ENCODE data around the gene ADM2.
"Not testable (repeated sequence)": the region's sequence is repeated elsewhere in the genome, so short reads cannot be mapped to it uniquely, and the experiment has no call there.

ADM2 gene

GRCh38 chr22:50481440-50482106, at the start of gene ADM2:
ADM2 (plus strand) TSS chr22:50481543; CDS start chr22:50481848, 305 bp downstream.
- no peak for DNase-seq

GRCh38 chr22:50432131-50432876, 49.0 kb upstream of the ADM2 start:
- no peak for DNase-seq

DNA sequence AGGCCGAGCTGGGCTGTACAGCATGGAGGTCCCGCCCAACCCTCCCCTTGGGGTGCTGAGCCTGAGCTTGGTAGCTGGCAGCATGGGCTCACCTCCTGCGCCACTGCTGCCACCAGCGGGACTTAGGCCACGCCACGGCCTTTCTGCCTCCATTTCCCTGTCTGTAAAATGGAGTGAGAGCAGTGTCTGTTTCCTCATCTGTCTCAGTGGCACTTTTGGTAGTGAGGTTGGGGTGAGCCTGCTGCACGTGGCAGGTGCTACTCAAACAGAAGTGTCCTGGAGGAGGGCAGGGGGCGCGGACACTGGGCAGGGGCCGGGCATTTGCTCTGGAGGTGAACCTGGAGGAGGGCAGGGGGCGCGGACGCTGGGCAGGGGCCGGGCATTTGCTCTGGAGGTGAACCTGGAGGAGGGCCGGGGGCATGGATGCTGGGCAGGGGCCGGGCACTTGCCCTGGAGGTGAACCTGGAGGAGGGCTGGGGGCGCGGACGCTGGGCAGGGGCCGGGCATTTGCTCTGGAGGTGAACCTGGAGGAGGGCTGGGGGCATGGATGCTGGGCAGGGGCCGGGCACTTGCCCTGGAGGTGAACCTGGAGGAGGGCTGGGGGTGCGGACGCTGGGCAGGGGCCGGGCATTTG, 48.3 kb upstream of the ADM2 start:
- DNase-seq, result not testable (repeated sequence)

DNA sequence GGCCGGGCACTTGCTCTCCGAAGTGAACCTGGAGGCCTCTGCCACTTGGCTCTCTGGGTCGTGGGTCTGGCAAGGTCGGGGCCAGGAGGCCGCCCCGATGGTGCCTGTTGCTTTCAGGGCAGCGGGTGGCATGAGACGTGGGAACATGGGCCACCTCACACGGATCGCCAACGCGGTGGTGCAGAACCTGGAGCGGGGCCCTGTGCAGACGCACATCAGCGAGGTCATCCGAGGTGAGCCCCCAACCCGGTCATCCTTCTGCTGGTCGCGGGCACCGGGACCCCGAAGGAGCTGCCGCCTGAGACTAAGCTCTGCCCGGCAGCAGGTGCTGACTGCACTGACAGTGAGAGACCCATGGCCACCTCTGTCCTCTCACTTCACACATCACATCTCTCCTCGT, 46.5 kb upstream of the ADM2 start:
- no peak for DNase-seq

- no peak for DNase-seq
Observed at GRCh38 chr22:50435291-50436014, 45.9 kb upstream of the ADM2 start.

- DNase-seq, result no peak
Observed at GRCh38 chr22:50436015-50436830, 45.1 kb upstream of the ADM2 start.

- no peak for DNase-seq
Observed at GRCh38 chr22:50436841-50437341, 44.5 kb upstream of the ADM2 start.

DNA sequence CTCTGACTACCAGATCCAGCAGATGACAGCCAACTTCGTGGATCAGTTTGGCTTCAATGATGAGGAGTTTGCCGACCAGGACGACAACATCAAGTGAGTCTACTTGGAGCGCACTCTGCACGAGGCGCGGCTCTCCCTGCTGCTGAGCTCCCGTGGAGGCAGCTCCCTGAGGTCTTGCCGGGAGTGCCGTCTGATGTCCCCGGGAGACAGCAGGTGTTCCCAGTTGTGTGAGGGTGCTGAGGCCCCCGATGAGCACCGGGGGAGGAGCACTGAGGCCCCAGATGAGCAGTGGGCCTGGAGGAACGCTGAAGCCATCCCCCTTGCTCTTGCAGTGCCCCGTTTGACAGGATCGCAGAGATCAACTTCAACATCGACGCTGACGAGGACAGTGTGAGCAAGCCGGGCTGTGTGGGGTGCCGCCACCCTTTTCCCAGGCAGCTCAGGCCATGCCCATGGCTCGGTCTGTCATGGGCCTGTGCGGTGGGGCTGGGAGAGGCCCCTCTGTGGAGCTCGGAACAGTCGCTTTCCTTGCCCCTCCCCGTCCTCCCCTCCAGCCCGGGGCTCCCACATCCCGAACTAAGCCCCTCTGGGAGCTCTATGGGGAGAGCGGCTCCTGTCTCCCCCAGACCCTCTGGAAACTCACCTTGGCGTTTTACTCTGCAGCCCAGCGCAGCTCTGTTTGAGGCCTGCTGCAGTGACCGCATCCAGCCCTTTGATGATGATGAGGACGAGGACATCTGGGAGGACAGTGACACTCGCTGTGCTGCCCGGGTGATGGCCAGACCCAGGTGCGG, 43.6 kb upstream of the ADM2 start:
- DNase-seq, result no peak

DNA sequence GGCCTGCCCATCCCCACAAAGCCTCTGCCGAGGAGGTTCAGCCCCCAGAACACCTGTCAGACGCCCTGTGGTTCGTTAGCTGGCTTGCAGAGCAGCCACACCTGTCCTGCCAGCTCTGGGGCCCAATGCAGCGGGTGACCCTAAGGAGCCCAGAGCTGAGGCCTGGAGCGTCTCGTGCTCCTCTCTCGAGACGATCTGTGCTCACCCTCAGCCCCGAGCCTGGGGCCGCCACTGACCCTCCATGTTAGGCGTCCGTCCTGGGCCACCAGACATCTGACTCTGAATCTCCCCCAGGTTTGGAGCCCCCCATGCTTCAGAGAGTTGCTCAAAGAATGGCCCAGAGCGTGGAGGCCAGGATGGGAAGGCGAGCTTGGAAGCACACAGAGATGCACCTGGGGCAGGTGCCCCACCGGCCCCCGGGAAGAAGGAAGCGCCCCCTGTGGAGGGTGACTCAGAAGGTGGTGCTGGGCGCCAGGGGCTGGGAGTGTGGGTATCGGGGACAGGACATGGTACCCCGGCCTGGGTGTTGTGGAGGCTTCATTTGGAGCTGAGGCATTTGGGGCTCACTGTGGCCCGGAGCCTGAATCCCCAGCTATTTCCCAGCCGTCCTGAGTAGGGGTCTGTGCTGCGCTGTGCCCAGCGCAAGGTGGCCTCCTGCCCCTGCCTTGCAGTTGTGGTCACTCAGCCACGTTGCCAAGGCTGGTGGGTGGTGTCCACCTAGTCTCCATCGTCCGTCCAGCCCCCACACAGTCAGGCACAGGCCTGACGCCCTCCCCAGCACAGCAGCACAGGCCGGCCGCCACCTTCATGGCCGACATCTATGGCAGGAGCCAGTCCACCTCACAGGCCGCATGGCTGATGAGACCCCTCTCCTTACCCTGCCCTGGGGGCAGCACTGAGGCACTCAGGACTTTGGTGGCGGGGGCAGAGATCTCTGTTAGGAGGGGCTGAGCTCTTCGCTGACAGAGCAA, 42.8 kb upstream of the ADM2 start:
- no peak for DNase-seq

- DNase-seq, result no peak
Observed at GRCh38 chr22:50439314-50439870, 42.0 kb upstream of the ADM2 start.

DNA sequence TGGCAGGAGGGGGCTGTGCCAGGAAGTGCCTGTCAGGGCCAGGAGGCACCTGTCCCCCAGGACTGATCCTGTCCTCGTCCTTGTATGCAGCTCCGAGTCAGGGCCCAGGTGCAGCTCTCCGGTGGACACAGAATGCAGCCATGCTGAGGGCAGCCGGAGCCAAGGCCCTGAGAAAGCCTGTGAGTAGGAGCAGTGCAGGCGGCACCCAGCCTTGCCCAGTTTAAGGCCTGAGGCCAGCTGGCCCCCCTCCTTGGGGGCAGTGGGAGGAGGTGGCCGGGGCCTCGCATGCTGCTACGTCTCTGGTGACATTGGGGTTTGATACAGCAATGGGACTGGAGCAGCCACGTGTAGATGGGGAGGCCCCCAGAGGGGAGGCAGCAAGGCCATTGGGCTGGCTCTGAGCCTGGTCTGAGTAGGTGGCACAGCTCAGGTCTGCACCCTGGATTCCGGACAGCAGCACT, 41.4 kb upstream of the ADM2 start:
- DNase-seq, result no peak

- DNase-seq, result no peak
Observed at GRCh38 chr22:50440544-50441249, 40.6 kb upstream of the ADM2 start.

DNA sequence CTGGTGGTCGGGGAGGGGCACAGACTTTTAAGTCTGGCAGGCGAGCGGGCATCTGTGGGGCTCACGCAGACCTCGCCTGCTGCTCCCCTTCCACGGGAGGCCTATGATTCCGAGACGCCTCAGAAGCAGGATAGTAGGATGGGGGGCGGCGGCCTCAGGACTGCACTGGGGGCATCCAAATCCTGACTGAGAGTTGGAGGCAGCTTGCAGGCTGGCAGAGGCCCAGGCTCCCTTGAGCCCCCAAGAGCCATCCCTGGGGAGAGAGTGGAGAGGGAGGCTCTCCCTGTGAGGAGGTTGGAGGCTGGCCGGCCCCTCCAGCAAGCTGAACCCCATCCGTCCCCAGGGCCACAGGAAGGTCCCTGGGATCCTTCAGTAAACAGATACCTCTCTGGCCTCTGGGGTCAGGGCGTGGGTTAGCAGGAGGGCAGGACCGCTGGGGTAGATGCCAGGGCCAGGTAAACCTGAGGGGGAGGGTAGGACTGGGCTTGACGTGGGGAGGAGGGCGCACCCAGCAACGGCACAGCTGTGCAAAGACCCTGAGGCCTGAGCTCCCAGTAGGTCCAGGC, 39.8 kb upstream of the ADM2 start:
- no peak for DNase-seq

DNA sequence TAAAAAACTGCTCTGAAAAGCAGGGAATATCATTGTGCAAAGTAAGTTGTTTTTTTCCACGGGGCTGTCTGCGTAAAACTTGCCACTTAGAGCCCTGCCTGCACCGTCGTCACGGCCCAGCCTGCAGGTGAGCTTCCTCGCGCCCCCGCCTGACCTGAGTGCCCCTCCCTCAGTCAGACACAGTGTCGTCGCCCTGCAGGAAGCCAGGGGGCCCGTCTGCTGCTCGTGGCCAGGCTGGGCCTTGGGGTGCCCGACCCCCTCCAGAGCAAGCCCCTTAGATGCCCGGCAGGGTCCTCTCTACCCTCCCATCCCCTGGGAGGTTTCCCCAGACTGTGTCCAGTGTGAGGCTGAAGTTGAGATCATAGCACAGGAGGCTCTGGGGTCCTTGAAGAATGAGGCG, 38.1 kb upstream of the ADM2 start:
- DNase-seq, result no peak

- DNase-seq, result no peak
Observed at GRCh38 chr22:50443801-50444625, 37.3 kb upstream of the ADM2 start.

- DNase-seq, result no peak
Observed at GRCh38 chr22:50444663-50445062, 36.7 kb upstream of the ADM2 start.

DNA sequence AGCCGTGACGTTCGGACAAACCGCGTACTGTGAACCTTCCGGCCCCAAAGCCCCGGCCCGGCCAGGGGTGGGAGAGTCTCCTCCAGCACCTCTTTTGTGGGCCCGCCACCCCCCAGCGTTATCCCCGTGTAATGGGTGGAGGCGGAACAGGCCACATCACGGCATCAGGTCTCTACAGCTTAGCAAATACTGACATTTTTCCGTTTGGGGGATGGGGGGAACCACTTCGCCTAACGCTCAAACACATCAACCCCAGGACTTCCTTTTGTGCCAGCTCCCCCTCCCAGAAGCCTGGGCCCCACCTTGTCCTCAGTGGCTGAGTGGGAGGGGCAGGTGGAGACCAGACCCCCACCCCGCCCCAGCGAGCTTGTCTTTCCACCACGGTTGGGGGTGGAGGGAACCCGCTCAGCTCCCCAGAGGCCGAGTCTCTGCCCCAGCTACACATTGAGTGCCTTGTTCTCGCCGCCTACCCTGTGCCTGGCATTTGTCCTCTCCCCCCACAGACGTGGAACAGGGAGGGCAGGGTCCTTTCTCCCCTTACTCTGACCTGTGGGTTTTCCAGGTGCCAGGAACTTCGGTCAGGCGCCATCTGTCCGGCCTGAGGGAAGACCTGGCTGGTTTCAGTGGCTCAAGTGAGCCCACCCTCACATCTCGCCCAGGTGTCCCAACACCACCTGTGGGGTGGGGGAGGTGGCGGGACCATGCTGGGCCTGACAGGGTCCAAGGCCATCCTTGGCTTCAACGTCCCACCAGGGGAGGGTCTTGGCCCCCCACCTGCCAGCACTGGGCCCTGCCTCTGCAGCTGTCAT, 36.1 kb upstream of the ADM2 start:
- no peak for DNase-seq

All from NCI-H2171 treated with DMSO at 0.1 percent for 48 hours (cell line).